HUES64 (cell line): ENCODE results near the gene NUP107. TPM values are rescaled to one million over a fixed set of nuclear protein-coding genes. Genes with fewer than 3 reads are reported as not detected.
"Not testable (repeated sequence)": the region's sequence is repeated elsewhere in the genome, so short reads cannot be mapped to it uniquely, and the experiment has no call there.

Source experiments
- H3K27ac ChIP-seq: 2 replicates; pipeline ENCODE4 v1.7.0; 2013; ENCODE audit warnings: low read depth, low read length, inconsistent platforms
- H3K27me3 ChIP-seq: 2 replicates; pipeline ENCODE4 v1.6.1; 2013; ENCODE audit warnings: mild to moderate bottlenecking, low read length; ENCODE audit not compliant: insufficient read depth
- H3K36me3 ChIP-seq: 2 replicates; pipeline ENCODE4 v1.6.1; 2013; ENCODE audit warnings: mild to moderate bottlenecking, low read length; ENCODE audit not compliant: insufficient read depth
- H3K4me1 ChIP-seq: 2 replicates; pipeline ENCODE4 v1.6.1; 2013; ENCODE audit warnings: mild to moderate bottlenecking, low read length, moderate library complexity; ENCODE audit not compliant: insufficient read depth
- H3K4me3 ChIP-seq: 2 replicates; pipeline ENCODE4 v1.5.1; 2013; ENCODE audit warnings: mild to moderate bottlenecking, low read length, moderate library complexity
- H3K9ac ChIP-seq: 2 replicates; pipeline ENCODE4 v1.6.1; 2013; ENCODE audit warnings: mild to moderate bottlenecking, low read depth, low read length
- H3K9me3 ChIP-seq: 2 replicates; pipeline ENCODE4 v1.6.1; 2013; ENCODE audit warnings: low read depth, low read length; ENCODE audit not compliant: insufficient read depth
- WGBS: fragments of 150-250, 120-280 bp; methylation state at CpG from one replicate; pipeline ENCODE4 v1.1.7; 2013; ENCODE audit warnings: missing lambda C conversion rate; 5-methylcytosine and 5-hydroxymethylcytosine counted together
- polyA plus RNA-seq, 2 experiments: library from polyadenylated mRNA; stranded (reverse); fragments of 50-300 nt; gene quantifications; one replicate each; pipeline ENCODE4 v1.2.3, GENCODE V29; 2013

NUP107 gene
- polyA plus RNA-seq (2013, experiment 1 of 2): 100 TPM
- polyA plus RNA-seq (2013, experiment 2 of 2): 103 TPM

DNA sequence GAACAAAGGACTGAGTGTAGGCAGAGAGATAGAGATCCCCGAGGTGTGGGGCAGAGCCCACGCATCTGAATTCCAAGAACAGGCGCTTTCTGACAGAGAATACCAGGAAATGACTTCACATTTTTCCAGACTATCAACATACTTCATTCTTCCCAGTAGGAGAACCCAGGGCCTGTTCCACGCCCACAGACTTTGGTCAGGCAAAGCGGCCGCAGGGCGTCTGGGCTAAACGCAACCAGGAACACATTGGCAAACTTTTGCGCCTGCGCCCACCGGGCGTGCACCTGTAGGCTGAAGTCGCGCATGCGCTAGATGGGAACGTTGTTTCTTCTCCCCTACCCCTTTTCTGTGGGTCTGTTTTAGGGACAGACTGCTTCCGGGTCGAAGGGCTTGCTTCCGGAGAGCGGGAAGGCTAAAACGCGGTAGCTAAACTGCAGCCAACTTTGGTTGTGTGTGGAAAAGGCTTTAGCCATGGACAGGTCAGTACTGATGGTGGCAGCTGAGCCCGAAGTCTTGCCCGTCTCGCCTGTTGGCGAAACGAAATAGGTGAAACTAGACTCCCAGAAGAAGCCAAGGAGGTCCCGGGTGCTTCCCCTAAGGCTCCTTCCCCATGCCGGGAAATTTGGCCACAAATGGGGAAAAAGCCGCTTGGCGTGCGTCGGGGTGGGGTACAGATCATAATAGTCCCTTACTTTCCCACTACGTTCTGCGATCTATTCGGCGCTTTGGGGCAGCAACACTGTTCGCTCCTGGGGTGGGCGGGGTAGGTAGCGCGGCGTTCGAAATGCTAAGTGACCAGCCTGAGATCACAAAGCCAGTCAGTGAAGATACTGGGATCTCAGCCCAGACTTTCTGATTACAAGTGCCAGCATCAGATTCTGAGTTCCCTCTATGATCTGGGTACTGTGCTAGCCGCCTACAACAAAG lies at the start of gene NUP107:
Gene NUP107, plus strand, starts transcription at position 384 of the 927 bp plus-strand sequence. Its CDS starts 88 bp downstream, at position 472.
- Histone ChIP-seq H3K9ac (peak within 1 kb of the TSS; percentile 83), H3K4me3 (peak within 1 kb of the TSS; percentile 76), H3K27me3 (no peaks in the 10 kb centered on the region), H3K9me3 (no peaks in the 10 kb centered on the region), H3K4me1 (peaks cover 13% of the 10 kb centered on the region; the same call in 1 of the 2 replicates), H3K36me3 (peaks cover 32% of the 10 kb centered on the region), H3K27ac (peak within 1 kb of the TSS; percentile 75)
- WGBS: under 1% methylated on average over 43 of the region's 44 CpGs

DNA sequence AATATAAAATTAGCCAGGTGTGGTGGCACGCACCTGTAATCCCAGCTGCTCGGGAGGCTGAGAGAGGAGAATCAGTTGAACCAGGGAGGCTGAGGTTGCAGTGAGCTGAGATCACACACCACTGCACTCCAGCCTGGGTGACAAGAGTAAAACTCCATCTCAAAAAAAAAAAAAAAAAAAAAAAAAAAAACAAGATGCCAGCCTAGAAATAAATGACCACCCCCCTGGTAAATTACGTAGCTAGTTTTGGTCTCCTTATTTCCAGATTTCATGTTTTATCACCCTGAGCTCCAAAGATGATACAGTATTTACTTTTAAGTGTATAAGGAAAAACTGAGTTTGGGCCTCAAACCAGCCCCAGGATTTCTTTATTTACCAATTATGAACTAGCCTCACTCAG lies 49.3 kb upstream of the NUP107 start:
- WGBS: 100% methylated on average over 3 of the region's 3 CpGs
- H3K4me3 ChIP-seq: not testable (repeated sequence)

DNA sequence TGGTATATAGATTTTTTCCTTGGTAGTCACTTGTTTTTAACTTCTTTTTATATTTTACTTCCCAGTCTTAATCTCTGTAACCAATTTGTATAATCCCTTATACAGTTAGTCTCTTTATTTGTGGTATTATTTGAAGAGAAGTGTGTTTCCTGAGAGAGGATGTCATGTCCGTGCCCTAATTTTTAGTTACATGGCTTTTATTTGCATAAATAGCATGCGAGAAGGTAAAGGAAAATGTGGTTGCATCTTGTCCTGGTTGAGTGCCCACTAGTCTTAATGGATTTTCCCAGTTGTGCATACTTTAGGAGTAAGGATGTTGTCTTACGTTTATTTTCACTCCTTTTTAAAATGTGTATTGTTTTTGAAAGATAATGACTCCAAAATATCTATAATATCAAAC lies 48.6 kb upstream of the NUP107 start:
- 90% methylated on average over 2 of the region's 3 CpGs for WGBS
- Histone ChIP-seq H3K4me1 (no peaks in the 10 kb centered on the region; the same call in 1 of the 2 replicates), H3K27me3 (no peaks in the 10 kb centered on the region), H3K4me3 (no peak overlapping the region), H3K27ac (no peak overlapping the region), H3K9me3 (no peaks in the 10 kb centered on the region), H3K36me3 (0 out of 2 replicates have a peak, but pooled peaks cover 4% of the 10 kb centered on the region), H3K9ac (no peak overlapping the region)

More for the DNA sequence above, 49.3 kb upstream of the NUP107 start:
- not testable (repeated sequence) for H3K9me3 ChIP-seq, H3K9ac ChIP-seq, H3K27ac ChIP-seq, H3K4me1 ChIP-seq, H3K27me3 ChIP-seq, H3K36me3 ChIP-seq

DNA sequence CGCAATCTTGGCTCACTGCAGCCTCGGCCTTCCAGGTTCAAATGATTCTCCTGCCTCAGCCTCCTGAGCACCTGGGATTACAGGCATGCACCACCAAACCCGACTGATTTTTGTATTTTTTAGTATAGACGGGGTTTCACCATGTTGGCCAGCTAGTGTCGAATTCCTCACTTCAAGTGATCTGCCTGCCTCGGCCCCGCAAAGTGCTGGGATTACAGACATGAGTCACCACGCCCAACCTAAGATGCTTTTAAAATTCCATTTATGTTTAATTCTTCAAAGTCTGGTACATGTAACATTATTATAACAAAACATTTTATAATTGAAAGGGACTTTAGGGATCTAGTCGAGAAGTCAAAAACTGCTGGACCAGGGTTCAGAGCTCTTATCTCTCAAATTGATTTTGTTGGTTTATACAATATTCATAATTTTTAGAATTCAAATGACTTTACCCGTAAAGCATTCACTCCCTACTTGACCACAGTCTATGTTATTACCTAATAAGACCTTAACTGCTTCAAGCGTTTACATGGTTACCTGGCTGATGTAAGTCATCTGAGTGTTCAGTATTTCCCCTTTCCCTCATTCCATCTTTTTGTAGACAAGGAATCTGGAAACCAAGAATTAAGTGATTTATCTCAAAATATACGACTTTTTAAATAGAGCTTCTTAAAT lies 47.9 kb upstream of the NUP107 start:
- Histone ChIP-seq H3K9ac (no peak overlapping the region), H3K27ac (no peak overlapping the region), H3K4me1 (no peaks in the 10 kb centered on the region; the same call in 1 of the 2 replicates), H3K9me3 (no peaks in the 10 kb centered on the region), H3K4me3 (no peak overlapping the region), H3K36me3 (0 out of 2 replicates have a peak, but pooled peaks cover 4% of the 10 kb centered on the region), H3K27me3 (no peaks in the 10 kb centered on the region)
- 93% methylated on average over 11 of the region's 12 CpGs for WGBS

DNA sequence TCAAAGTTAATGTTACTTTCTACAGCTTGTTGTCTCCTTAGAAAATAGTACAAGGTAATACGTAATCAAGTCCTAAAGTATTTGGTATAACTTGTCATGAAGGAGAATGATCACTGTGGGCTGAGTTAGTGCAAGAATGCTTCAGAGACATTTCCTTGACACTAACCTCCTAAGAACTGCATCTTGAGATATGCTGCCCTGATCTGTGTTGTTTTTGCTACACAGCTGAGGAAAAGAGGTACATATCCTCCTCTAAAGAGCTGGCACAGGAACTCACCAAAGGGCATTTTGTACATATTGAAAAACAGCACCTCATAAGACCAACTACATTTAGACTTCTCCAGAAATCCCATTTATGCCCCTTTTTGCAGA lies 47.4 kb upstream of the NUP107 start:
- WGBS: 87% methylated on average over 1 of the region's 1 CpG
- Histone ChIP-seq H3K27me3 (no peaks in the 10 kb centered on the region), H3K4me1 (no peaks in the 10 kb centered on the region), H3K9ac (no peak overlapping the region), H3K4me3 (no peak overlapping the region), H3K36me3 (0 out of 2 replicates have a peak, but pooled peaks cover 4% of the 10 kb centered on the region), H3K27ac (no peak overlapping the region), H3K9me3 (no peaks in the 10 kb centered on the region)

DNA sequence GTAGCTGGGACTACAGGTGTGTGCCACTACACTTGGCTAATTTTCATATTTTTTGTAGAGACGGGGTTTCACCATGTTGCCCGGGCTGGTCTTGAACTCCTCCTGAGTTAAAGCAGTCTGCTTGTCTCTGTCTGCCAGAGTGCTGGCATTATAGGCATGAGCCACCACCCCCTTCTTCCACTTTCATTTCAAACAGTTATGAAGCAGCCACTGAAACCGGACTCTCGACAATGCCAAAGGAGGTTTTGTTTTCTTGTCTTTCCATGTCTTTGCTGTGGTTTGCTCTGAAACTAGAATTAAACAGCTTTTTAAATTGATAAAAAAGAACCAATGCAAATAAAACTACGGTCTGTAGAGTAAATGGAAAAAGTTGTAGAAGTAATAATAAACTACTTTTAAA lies 45.6 kb upstream of the NUP107 start:
- WGBS: 74% methylated on average over 4 of the region's 5 CpGs
- H3K4me3 ChIP-seq: no peak overlapping the region
- no peaks in the 10 kb centered on the region for H3K9me3 ChIP-seq
- no peak overlapping the region for H3K27ac ChIP-seq
- 0 out of 2 replicates have a peak, but pooled peaks cover 4% of the 10 kb centered on the region for H3K36me3 ChIP-seq
- no peaks in the 10 kb centered on the region for H3K27me3 ChIP-seq
- H3K9ac ChIP-seq: no peak overlapping the region
- H3K4me1 ChIP-seq: no peaks in the 10 kb centered on the region

DNA sequence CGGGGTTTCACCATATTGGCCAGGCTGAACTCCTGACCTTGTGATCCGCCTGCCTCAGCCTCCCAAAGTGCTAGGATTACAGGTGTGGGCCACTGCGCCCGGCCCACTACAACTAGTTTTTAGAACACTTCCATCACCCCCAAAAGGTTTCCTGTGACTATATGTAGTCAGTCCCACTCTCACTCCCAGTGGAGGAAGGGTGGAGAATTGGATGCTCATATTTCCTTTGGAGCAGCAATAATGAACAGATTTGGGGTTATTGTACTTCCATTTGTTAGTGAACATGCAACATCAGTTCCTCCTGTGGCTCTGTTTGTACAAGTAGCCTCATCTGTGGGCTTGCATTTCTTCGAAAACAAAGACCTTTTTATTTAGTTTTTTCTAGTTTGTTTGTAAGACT lies 40.3 kb upstream of the NUP107 start:
- Histone ChIP-seq H3K9ac (no peak overlapping the region), H3K4me3 (no peak overlapping the region), H3K27ac (no peak overlapping the region), H3K36me3 (peaks cover 42% of the 10 kb centered on the region), H3K9me3 (no peaks in the 10 kb centered on the region), H3K4me1 (no peaks in the 10 kb centered on the region), H3K27me3 (no peaks in the 10 kb centered on the region)
- 94% methylated on average over 5 of the region's 5 CpGs for WGBS

DNA sequence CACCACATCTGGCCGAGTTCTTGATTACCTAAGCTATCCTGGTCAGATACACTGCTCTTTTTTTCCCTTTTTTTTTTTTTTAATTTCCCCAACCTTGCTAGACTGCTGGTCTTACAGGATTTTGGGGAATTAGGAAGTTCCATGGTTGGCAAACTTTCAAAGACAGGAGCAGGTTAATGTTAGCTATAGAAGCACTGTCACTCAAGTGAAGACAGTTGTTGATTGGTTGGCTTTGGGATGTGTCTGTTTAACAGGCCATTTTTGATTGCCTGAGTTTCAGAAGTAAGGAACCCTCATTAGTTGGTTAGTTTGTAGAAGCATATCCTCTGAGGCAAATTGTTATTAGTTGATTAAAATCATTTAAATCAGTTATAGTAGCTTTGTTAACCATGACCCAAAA lies 39.3 kb upstream of the NUP107 start:
- Histone ChIP-seq H3K27ac (no peak overlapping the region), H3K36me3 (peaks cover 48% of the 10 kb centered on the region), H3K9me3 (no peaks in the 10 kb centered on the region), H3K4me1 (no peaks in the 10 kb centered on the region), H3K9ac (no peak overlapping the region), H3K27me3 (no peaks in the 10 kb centered on the region), H3K4me3 (no peak overlapping the region)
- WGBS: 94% methylated on average over 1 of the region's 1 CpG

DNA sequence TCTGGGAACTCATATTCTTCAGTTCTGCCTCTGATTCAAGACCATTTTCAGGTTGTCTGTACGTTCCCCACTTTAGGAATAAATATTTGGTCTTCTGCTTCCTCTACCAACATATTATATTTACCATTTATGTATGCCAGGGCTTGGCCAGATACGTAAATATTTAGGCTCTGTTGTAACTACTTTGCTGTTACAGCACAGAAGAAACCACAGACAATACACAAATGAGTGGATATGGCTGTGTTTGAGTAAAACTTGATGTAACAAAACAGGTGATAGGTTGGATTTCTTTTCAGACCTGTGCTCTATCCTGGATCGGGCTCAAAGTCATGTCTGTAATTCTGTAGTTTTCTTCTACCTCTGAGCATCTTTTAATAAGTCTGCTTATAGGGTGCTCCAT lies 38.6 kb upstream of the NUP107 start:
- Histone ChIP-seq H3K36me3 (peaks cover 54% of the 10 kb centered on the region), H3K9me3 (no peaks in the 10 kb centered on the region), H3K27ac (no peak overlapping the region), H3K4me3 (no peak overlapping the region), H3K9ac (no peak overlapping the region), H3K4me1 (no peaks in the 10 kb centered on the region), H3K27me3 (no peaks in the 10 kb centered on the region)
- WGBS: 89% methylated on average over 3 of the region's 3 CpGs

DNA sequence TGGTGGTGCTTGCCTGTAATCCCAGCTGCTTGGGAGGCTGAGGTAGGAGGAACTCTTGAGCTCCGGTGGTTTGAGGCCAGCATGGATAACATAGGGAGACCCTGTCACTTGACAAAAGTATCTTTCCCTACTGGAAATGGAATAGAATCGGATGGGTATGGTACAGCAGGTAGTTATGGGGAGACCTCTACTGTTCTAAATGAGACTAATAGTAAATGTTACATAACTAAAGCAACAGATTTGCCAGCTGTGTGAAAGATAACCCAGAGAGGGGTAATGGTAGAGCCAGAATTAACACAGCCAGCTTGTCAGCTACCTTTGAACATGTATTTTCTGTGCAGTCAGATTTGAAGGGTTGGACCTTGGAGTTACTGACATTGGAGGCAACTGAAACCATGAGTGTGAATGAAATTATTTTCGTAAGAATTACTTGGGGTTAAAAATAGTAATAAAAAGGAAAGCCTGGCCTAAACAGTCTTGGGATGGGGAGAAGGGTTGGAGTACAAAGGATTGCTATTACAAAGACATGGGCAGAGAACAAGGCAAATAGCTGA lies 21.7 kb upstream of the NUP107 start:
- H3K36me3 ChIP-seq: peaks cover 23% of the 10 kb centered on the region
- H3K4me1 ChIP-seq: peaks cover 15% of the 10 kb centered on the region; the same call in 1 of the 2 replicates
- no peak overlapping the region for H3K27ac ChIP-seq
- H3K27me3 ChIP-seq: no peaks in the 10 kb centered on the region
- 97% methylated on average over 2 of the region's 3 CpGs for WGBS
- no peaks in the 10 kb centered on the region for H3K9me3 ChIP-seq
- H3K9ac ChIP-seq: no peak overlapping the region
- no peak overlapping the region for H3K4me3 ChIP-seq

DNA sequence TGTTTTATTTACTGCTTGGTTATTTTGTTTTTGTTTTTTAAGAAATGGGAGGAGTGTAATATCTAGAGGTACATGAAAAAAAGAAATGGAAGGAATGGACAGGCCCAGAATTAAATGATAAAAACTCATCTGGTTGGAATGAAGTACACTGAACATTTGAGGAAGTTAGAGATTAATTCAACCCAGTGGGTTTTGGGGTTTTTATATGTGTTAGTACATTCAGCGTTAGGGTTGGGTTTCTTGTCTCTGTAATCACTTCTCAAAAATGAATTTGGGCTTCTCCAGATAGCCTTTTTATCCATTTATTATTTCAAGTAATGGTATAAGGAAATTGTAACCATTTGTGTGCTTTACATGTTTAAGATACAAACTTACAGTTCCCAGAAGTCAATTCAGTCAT lies 19.5 kb upstream of the NUP107 start:
- no peak overlapping the region for H3K4me3 ChIP-seq
- peaks cover 15% of the 10 kb centered on the region; the same call in 1 of the 2 replicates for H3K4me1 ChIP-seq
- no peak overlapping the region for H3K9ac ChIP-seq
- 0 out of 2 replicates have a peak, but pooled peaks cover 8% of the 10 kb centered on the region for H3K36me3 ChIP-seq
- no peaks in the 10 kb centered on the region for H3K27me3 ChIP-seq
- no peak overlapping the region for H3K27ac ChIP-seq
- H3K9me3 ChIP-seq: no peaks in the 10 kb centered on the region
- 82% methylated on average over 1 of the region's 1 CpG for WGBS
